NCI-H2029 (cell line): ENCODE measurements around the gene TAF10.

Experiments
- DNase-seq: peaks from one replicate; lab custom pipeline; 2025; lab: John Stamatoyannopoulos, UW

Gene TAF10

GRCh38 chr11:6625156-6625831 lies 13.3 kb upstream of the TAF10 start:
- DNase-seq, result no peak

GRCh38 chr11:6623391-6624363 lies 11.7 kb upstream of the TAF10 start:
- DNase-seq, result no peak

GRCh38 chr11:6622261-6623171 lies 10.5 kb upstream of the TAF10 start:
- DNase-seq, result no peak

GRCh38 chr11:6621711-6622211 lies 9.7 kb upstream of the TAF10 start:
- DNase-seq, result no peak

- no peak for DNase-seq
Observed at GRCh38 chr11:6620636-6621035, 8.6 kb upstream of the TAF10 start.

GRCh38 chr11:6619004-6619745 lies 7.2 kb upstream of the TAF10 start, which contains the start of gene TPP1:
Gene TPP1, minus strand, starts transcription at chr11:6619422. Its CDS starts 22 bp downstream, at chr11:6619400.
- DNase-seq, result peak; percentile 88

GRCh38 chr11:6618117-6619003 lies 6.3 kb upstream of the TAF10 start:
- DNase-seq, result no peak

GRCh38 chr11:6617315-6617781 lies 5.3 kb upstream of the TAF10 start:
- DNase-seq, result no peak

- DNase-seq, result no peak
Observed at GRCh38 chr11:6616596-6617250, 4.7 kb upstream of the TAF10 start.

GRCh38 chr11:6615882-6616585 lies 4.0 kb upstream of the TAF10 start:
- DNase-seq, result no peak

- DNase-seq, result no peak
Observed at GRCh38 chr11:6615046-6615445, 3.0 kb upstream of the TAF10 start.

GRCh38 chr11:6614446-6614845 lies 2.4 kb upstream of the TAF10 start:
- no peak for DNase-seq

GRCh38 chr11:6613496-6613895 lies 1.5 kb upstream of the TAF10 start:
- DNase-seq, result no peak

GRCh38 chr11:6611963-6612212 lies 128 bp downstream of the TAF10 start:
- DNase-seq, result no peak

- no peak for DNase-seq
Observed at GRCh38 chr11:6611092-6611962, 689 bp downstream of the TAF10 start.

GRCh38 chr11:6610591-6610990 lies 1.4 kb downstream of the TAF10 start:
- DNase-seq, result no peak

GRCh38 chr11:6609502-6610015 lies 2.5 kb downstream of the TAF10 start:
- DNase-seq, result no peak
